Mesothelial cell of epicardium (in vitro differentiated cells): ENCODE data around the gene ZNF740. TPM values are rescaled to one million over a fixed set of nuclear protein-coding genes. Genes with fewer than 3 reads are reported as not detected.

Experiments
- DNase-seq, 2 experiments: peaks; one replicate each; pipeline ENCODE4 v3.0.0; 2021; ENCODE audit warnings: low spot score in 2 of 2; ENCODE audit not compliant: unreplicated experiment in 2 of 2
- H3K27ac Mint-ChIP-seq: 2 replicates; pipeline ENCODE4 v1.8.0; 2021; ENCODE audit warnings: mixed read lengths
- H3K27me3 Mint-ChIP-seq: 2 replicates; pipeline ENCODE4 v1.8.0; 2021; ENCODE audit warnings: low read depth, mixed read lengths
- H3K36me3 Mint-ChIP-seq: 2 replicates; pipeline ENCODE4 v1.8.0; 2021; ENCODE audit warnings: mixed read lengths
- H3K4me1 Mint-ChIP-seq: 2 replicates; pipeline ENCODE4 v1.8.0; 2021; ENCODE audit warnings: mixed read lengths
- H3K4me3 Mint-ChIP-seq: 2 replicates; pipeline ENCODE4 v1.8.0; 2021; ENCODE audit warnings: mild to moderate bottlenecking, moderate library complexity, mixed read lengths
- H3K9me3 Mint-ChIP-seq: 2 replicates; pipeline ENCODE4 v1.8.0; 2021; ENCODE audit warnings: mixed read lengths
- CTCF ChIP-seq: fragments of 200-600 bp; sonication (generic); IDR thresholded peaks from one replicate; pipeline ENCODE4 v1.5.0; 2021; ENCODE audit warnings: antibody characterized with exemption; ENCODE audit not compliant: unreplicated experiment
- total RNA-seq: library from RNA; stranded (reverse); gene quantifications from 3 replicates; pipeline ENCODE4 v1.2.1, GENCODE V29; 2021

Gene ZNF740
- total RNA-seq, 1 donor from 2014 or later = 97.5 TPM

- Mint-ChIP-seq H3K27me3 (peaks cover 24% of the 10 kb centered on the region), H3K4me3 (no peak overlapping the region), H3K27ac (no peak overlapping the region), H3K9me3 (no peaks in the 10 kb centered on the region), H3K36me3 (no peaks in the 10 kb centered on the region), H3K4me1 (peaks cover 8% of the 10 kb centered on the region)
- TF ChIP-seq CTCF = no peak
- no peak for DNase-seq
Observed at GRCh38 chr12:53193040-53193439, 12.5 kb downstream of the ZNF740 start.

- Mint-ChIP-seq H3K27me3 (peaks cover 35% of the 10 kb centered on the region), H3K36me3 (no peaks in the 10 kb centered on the region), H3K9me3 (no peaks in the 10 kb centered on the region)
Observed at GRCh38 chr12:53193985-53194716, 13.6 kb downstream of the ZNF740 start.

GRCh38 chr12:53194973-53195372 is 14.5 kb downstream of the ZNF740 start:
- no peaks in the 10 kb centered on the region for H3K36me3 Mint-ChIP-seq
- no peak for DNase-seq
- H3K27me3 Mint-ChIP-seq = peaks cover 40% of the 10 kb centered on the region
- no peak for TF ChIP-seq CTCF
- no peak overlapping the region for H3K4me3 Mint-ChIP-seq
- H3K9me3 Mint-ChIP-seq = no peaks in the 10 kb centered on the region
- no peak overlapping the region for H3K27ac Mint-ChIP-seq
- peaks cover 6% of the 10 kb centered on the region for H3K4me1 Mint-ChIP-seq

More at GRCh38 chr12:53193985-53194716, 13.6 kb downstream of the ZNF740 start:
- DNase-seq = no peak
- H3K4me3 Mint-ChIP-seq = no peak overlapping the region
- peaks cover 8% of the 10 kb centered on the region for H3K4me1 Mint-ChIP-seq
- no peak for TF ChIP-seq CTCF
- H3K27ac Mint-ChIP-seq = no peak overlapping the region

- no peak for TF ChIP-seq CTCF
- peaks cover 3% of the 10 kb centered on the region for H3K4me1 Mint-ChIP-seq
- H3K4me3 Mint-ChIP-seq = no peak overlapping the region
- H3K27me3 Mint-ChIP-seq = peaks cover 40% of the 10 kb centered on the region
- no peak for DNase-seq
- H3K9me3 Mint-ChIP-seq = no peaks in the 10 kb centered on the region
- H3K36me3 Mint-ChIP-seq = no peaks in the 10 kb centered on the region
- H3K27ac Mint-ChIP-seq = peak overlapping the region; percentile 9
Observed at GRCh38 chr12:53195516-53196420, 15.2 kb downstream of the ZNF740 start.

- no peak for TF ChIP-seq CTCF
- no peaks in the 10 kb centered on the region for H3K36me3 Mint-ChIP-seq
- no peaks in the 10 kb centered on the region for H3K9me3 Mint-ChIP-seq
- H3K4me3 Mint-ChIP-seq = no peak overlapping the region
- no peak overlapping the region for H3K27ac Mint-ChIP-seq
- no peak for DNase-seq
- peaks cover 3% of the 10 kb centered on the region for H3K4me1 Mint-ChIP-seq
- peaks cover 40% of the 10 kb centered on the region for H3K27me3 Mint-ChIP-seq
Observed at GRCh38 chr12:53196486-53196885, 16.0 kb downstream of the ZNF740 start.
